Adrenal gland (tissue), 5 donors: Measurements from ENCODE around the gene PIGO.

Source experiments
- POLR2A ChIP-seq, 2 donors: fragments of 450-650 bp; IDR thresholded peaks; one replicate each; pipeline ENCODE4 v1.6.1; 2017; ENCODE audit warnings: antibody characterized with exemption in 2 of 2, mild to moderate bottlenecking in 2 of 2, moderate library complexity in 1 of 2
- TF ChIP-seq, protein P1 (sequence below), 6 experiments: fragments of 450-650 bp in 4 of 6; fragments of 200-600 bp in 2 of 6; sonication (generic) in 1 of 6; IDR thresholded peaks; 1 replicate in 5 of 6; 2 replicates in 1 of 6; pipeline versions ENCODE4 v1.5.1 to v1.8.0; 2016 to 2021; ENCODE audit warnings: antibody characterized with exemption in 6 of 6, mild to moderate bottlenecking in 2 of 6, moderate library complexity in 1 of 6
- donor health status: DM: no; HTN: no; CAD: no.

DNA sequence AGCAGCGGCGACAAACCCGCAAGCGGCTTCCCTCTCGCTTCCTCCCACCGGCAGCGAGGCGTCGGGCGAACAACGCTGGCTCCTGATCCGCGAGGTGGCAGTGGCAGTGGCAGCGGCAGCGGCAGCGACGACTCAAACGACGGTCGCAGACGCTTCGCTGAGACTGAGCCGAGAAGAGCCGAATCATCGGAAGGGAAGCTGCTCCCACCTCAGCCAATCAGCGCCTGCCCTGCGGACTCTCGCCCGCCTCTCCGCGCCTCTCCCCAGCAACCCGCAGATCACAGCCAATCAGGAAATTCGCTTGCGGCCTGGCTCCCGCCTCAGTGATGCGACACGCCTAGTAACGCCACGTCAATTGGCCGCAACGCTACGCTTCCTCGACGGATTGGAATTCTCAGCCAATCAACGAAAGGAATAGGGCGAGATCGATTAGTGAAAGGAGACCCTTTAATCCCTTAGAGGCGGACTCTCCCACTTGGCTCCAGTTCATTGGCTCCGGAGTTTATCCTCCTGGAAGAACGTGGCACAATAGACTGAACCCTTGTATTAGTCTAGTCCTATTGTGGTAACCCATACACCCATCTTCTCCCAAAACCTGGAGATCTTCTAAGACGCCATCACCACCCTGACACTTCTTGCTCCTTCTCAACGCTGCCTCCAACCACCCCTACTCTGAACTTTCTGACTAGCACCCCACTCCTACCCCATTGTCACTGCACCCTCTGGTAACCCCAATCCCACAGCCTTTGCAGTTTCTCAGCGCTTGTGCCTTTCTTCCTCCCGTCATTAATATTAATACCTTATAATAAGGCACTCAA is 23.7 kb downstream of the PIGO start, which contains the start of gene VCP:
- TF ChIP-seq, protein P1, sequence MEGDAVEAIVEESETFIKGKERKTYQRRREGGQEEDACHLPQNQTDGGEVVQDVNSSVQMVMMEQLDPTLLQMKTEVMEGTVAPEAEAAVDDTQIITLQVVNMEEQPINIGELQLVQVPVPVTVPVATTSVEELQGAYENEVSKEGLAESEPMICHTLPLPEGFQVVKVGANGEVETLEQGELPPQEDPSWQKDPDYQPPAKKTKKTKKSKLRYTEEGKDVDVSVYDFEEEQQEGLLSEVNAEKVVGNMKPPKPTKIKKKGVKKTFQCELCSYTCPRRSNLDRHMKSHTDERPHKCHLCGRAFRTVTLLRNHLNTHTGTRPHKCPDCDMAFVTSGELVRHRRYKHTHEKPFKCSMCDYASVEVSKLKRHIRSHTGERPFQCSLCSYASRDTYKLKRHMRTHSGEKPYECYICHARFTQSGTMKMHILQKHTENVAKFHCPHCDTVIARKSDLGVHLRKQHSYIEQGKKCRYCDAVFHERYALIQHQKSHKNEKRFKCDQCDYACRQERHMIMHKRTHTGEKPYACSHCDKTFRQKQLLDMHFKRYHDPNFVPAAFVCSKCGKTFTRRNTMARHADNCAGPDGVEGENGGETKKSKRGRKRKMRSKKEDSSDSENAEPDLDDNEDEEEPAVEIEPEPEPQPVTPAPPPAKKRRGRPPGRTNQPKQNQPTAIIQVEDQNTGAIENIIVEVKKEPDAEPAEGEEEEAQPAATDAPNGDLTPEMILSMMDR (IDR thresholded peaks at IDR 0.05): no peak
- peak; percentile 97 to 99 for TF ChIP-seq POLR2A (IDR thresholded peaks at IDR 0.05)
